Lower leg skin (tissue), 3 donors: ENCODE measurements around the gene FOXI1.

Experiments
- CTCF ChIP-seq, 3 donors: fragments of 450-650 bp; IDR thresholded peaks; one replicate each; pipeline ENCODE4 v1.5.1; 2016; ENCODE audit warnings: antibody characterized with exemption in 3 of 3, mild to moderate bottlenecking in 3 of 3, moderate library complexity in 2 of 3
- POLR2A ChIP-seq, 2 donors: fragments of 450-650 bp; IDR thresholded peaks; one replicate each; pipeline ENCODE4 v1.6.1; 2016 to 2017; ENCODE audit warnings: antibody characterized with exemption in 2 of 2, mild to moderate bottlenecking in 1 of 2, moderate library complexity in 1 of 2

- TF ChIP-seq POLR2A (IDR thresholded peaks at IDR 0.05), result no peak
- TF ChIP-seq CTCF (IDR thresholded peaks at IDR 0.05), result no peak
Measured at GRCh38 chr5:170095646-170096045, 10.1 kb upstream of the FOXI1 start.
